MM.1S (cell line): Measurements from ENCODE around the gene TLR6.

ENCODE experiments used
- CTCF ChIP-seq: fragments of 300-600 bp; sonication (generic); IDR thresholded peaks from 2 replicates; pipeline ENCODE4 v1.5.1; 2016; ENCODE audit warnings: antibody characterized with exemption, low read length, mixed read lengths
- EZH2 ChIP-seq: fragments of 300-600 bp; sonication (generic); optimal IDR thresholded peaks from 2 replicates; pipeline ENCODE3; 2017; ENCODE audit warnings: low read depth, mild to moderate bottlenecking, antibody characterized with exemption, low read length, mixed read lengths
- EZH2phosphoT487 ChIP-seq: fragments of 300-600 bp; sonication (generic); IDR thresholded peaks from 2 replicates; pipeline ENCODE4 v1.6.1; 2018; ENCODE audit warnings: antibody characterized with exemption, low read length

- no peak for TF ChIP-seq CTCF
- no peak for TF ChIP-seq EZH2phosphoT487
- TF ChIP-seq EZH2 = no peak
These were observed 47.6 kb upstream of the TLR6 start for GRCh38 chr4:38904090-38904666.
